A549 (cell line): ENCODE data around the gene SMAP1. TPM values are rescaled to one million over a fixed set of nuclear protein-coding genes. Genes with fewer than 3 reads are reported as not detected.

Source experiments
- ATAC-seq, 2 experiments: fragments of 200-7000 bp in 1 of 2; fragments of >200 bp in 1 of 2; cut with Nextera tagmentation in 1 of 2; cut with Tn5 transposase in 1 of 2; 3 replicates each; pipeline versions ENCODE4 v1.8.0 to v1.9.1; 2018 to 2020; ENCODE audit warnings: mild to moderate bottlenecking in 1 of 2, moderate library complexity in 1 of 2
- CTCF ChIA-PET: fragments of 300-600 bp; sonication (Branson Sonifier 250); formaldehyde crosslinking; extraction: SDS; loops from one replicate; lab custom pipeline; 2021; ENCODE audit warnings: antibody characterized with exemption, inconsistent platforms; lab: Yijun Ruan, JAX
- POLR2A ChIA-PET: fragments of 350-600 bp; formaldehyde crosslinking; extraction: SDS; loops from one replicate; lab custom pipeline; 2021; ENCODE audit warnings: antibody characterized with exemption, inconsistent platforms; lab: Yijun Ruan, JAX
- DNase-seq, 2 experiments: peaks; one replicate each; pipeline versions ENCODE4 v3.0.0 to v3.0.0-alpha.2; 2011 to 2016; ENCODE audit warnings: low read depth in 1 of 2, low spot score in 1 of 2
- FAIRE-seq: peaks from 2 replicates; lab custom pipeline; 2011; peaks lifted over from hg19 to GRCh38; lab: Jason Lieb, UNC
- H3K27ac ChIP-seq, 2 experiments: fragments of >200 bp; sonication (Bioruptor Twin); formaldehyde crosslinking; 3 replicates each; pipeline ENCODE4 v1.5.1; 2016 to 2017
- H3K4me1 ChIP-seq: fragments of >200 bp; sonication (Bioruptor Twin); formaldehyde crosslinking; 3 replicates; pipeline ENCODE4 v1.6.1; 2016
- H3K4me2 ChIP-seq: fragments of >200 bp; sonication (Bioruptor Twin); formaldehyde crosslinking; 3 replicates; pipeline ENCODE4 v1.6.1; 2016
- H3K4me3 ChIP-seq: fragments of >200 bp; sonication (Bioruptor Twin); formaldehyde crosslinking; 3 replicates; pipeline ENCODE4 v1.5.1; 2016
- H3K9me3 ChIP-seq: fragments of >200 bp; sonication (Bioruptor Twin); formaldehyde crosslinking; 3 replicates; pipeline ENCODE4 v1.6.1; 2016
- CBX2 ChIP-seq: fragments of 200-600 bp; sonication (generic); IDR thresholded peaks from 2 replicates; pipeline ENCODE4 v1.6.1; 2016; ENCODE audit warnings: low read depth, mild to moderate bottlenecking, borderline replicate concordance
- CBX8 ChIP-seq: fragments of 200-600 bp; sonication (generic); IDR thresholded peaks from 2 replicates; pipeline ENCODE4 v1.6.1; 2016
- CHD2 ChIP-seq: fragments of 150-350 bp; IDR thresholded peaks from 2 replicates; pipeline ENCODE4 v1.6.1; 2014; ENCODE audit warnings: low read length; ENCODE audit not compliant: partially characterized antibody
- EHMT2 ChIP-seq: fragments of 200-600 bp; sonication (generic); IDR thresholded peaks from 2 replicates; pipeline ENCODE4 v1.6.1; 2016; ENCODE audit warnings: antibody characterized with exemption, low read depth, mild to moderate bottlenecking, moderate library complexity
- HDAC2 ChIP-seq: fragments of 200-600 bp; sonication (generic); IDR thresholded peaks from 2 replicates; pipeline ENCODE4 v1.6.1; 2016
- JUNB ChIP-seq: fragments of >200 bp; sonication (Bioruptor Twin); formaldehyde crosslinking; IDR thresholded peaks from 2 replicates; pipeline ENCODE4 v1.6.1; 2016
- MAZ ChIP-seq: fragments of 150-350 bp; IDR thresholded peaks from 2 replicates; pipeline ENCODE4 v1.6.1; 2014; ENCODE audit warnings: antibody characterized with exemption, low read depth, low read length, borderline replicate concordance
- PHF8 ChIP-seq: fragments of 200-600 bp; sonication (generic); IDR thresholded peaks from 2 replicates; pipeline ENCODE4 v1.6.1; 2016; ENCODE audit warnings: low read depth, mild to moderate bottlenecking, antibody characterized with exemption, moderate library complexity, borderline replicate concordance
- POLR2A ChIP-seq: IDR thresholded peaks from 2 replicates; pipeline ENCODE4 v1.6.1; 2012; ENCODE audit warnings: mild to moderate bottlenecking, low read length
- POLR2AphosphoS2 ChIP-seq: conservative IDR thresholded peaks from 2 replicates; pipeline ENCODE4 v1.6.1; 2012; ENCODE audit warnings: low read length, improper control_type of control experiment, inconsistent platforms
- RFX5 ChIP-seq: fragments of 450-650 bp; IDR thresholded peaks from 2 replicates; pipeline ENCODE4 v1.7.1; 2014; ENCODE audit warnings: antibody characterized with exemption, mild to moderate bottlenecking, moderate library complexity
- RNF2 ChIP-seq: fragments of 200-600 bp; sonication (generic); IDR thresholded peaks from 2 replicates; pipeline ENCODE4 v1.6.1; 2016; ENCODE audit warnings: low read depth, mild to moderate bottlenecking, antibody characterized with exemption, moderate library complexity, borderline replicate concordance
- SMC3 ChIP-seq: fragments of >200 bp; sonication (Bioruptor Twin); formaldehyde crosslinking; IDR thresholded peaks from 3 replicates; pipeline ENCODE4 v1.6.1; 2018; ENCODE audit warnings: inconsistent platforms
- SREBF2 ChIP-seq: fragments of 450-650 bp; IDR thresholded peaks from 2 replicates; pipeline ENCODE4 v1.6.1; 2014; ENCODE audit warnings: mild to moderate bottlenecking, moderate library complexity
- TFCP2L1 ChIP-seq: fragments of 250-450 bp; sonication (Bioruptor Pico); IDR thresholded peaks from 2 replicates; pipeline ENCODE4 v1.5.0; 2021; ENCODE audit warnings: mild to moderate bottlenecking
- ZFP36 ChIP-seq: fragments of 450-650 bp; IDR thresholded peaks from 2 replicates; pipeline ENCODE4 v1.6.1; 2014; ENCODE audit warnings: borderline replicate concordance; ENCODE audit not compliant: partially characterized antibody
- WGBS: methylation state at CpG from one replicate; pipeline ENCODE4 v1.1.6; 2017; ENCODE audit errors: missing lambda C conversion rate; 5-methylcytosine and 5-hydroxymethylcytosine counted together
- polyA plus RNA-seq, 4 experiments: library from polyadenylated mRNA; depleted of rRNA in 3 of 4; stranded (reverse); fragments of >200 nt; fragmentation: RNase III in 1 of 4; extraction: RNeasy Plus Mini Kit Qiagen cat#74134 plus additional on column Dnase treatment in 1 of 4; gene quantifications; 2 replicates in 3 of 4; 3 replicates in 1 of 4; pipeline ENCODE4 v1.2.3, GENCODE V29; 2011 to 2017
- TF ChIP-seq, protein P1 (sequence below): fragments of 150-350 bp; IDR thresholded peaks from 2 replicates; pipeline ENCODE4 v1.6.1; 2014; ENCODE audit warnings: low read depth, mild to moderate bottlenecking, low read length
- TF ChIP-seq, protein P2 (sequence below): fragments of >200 bp; sonication (Bioruptor Twin); formaldehyde crosslinking; IDR thresholded peaks from 3 replicates; pipeline ENCODE4 v1.6.1; 2016
- TF ChIP-seq, protein P3 (sequence below): fragments of >200 bp; sonication (Bioruptor Twin); formaldehyde crosslinking; IDR thresholded peaks from 3 replicates; pipeline ENCODE4 v1.5.1; 2016
- TF ChIP-seq, protein P4 (sequence below): fragments of 250-450 bp; sonication (Bioruptor Pico); IDR thresholded peaks from 2 replicates; pipeline ENCODE4 v1.5.0; 2020; ENCODE audit warnings: low read depth, mild to moderate bottlenecking, moderate library complexity
- TF ChIP-seq, protein P5 (sequence below): fragments of 200-600 bp; sonication (generic); IDR thresholded peaks from 2 replicates; pipeline ENCODE4 v1.6.1; 2016; ENCODE audit warnings: antibody characterized with exemption, mild to moderate bottlenecking, moderate library complexity
- TF ChIP-seq, protein P6 (sequence below): IDR thresholded peaks from 2 replicates; pipeline ENCODE4 v1.6.1; 2012

Gene SMAP1
- polyA plus RNA-seq, 2 of the 4 experiments (the other 2 are of a cell fraction): 15.6 to 27.8 TPM

DNA sequence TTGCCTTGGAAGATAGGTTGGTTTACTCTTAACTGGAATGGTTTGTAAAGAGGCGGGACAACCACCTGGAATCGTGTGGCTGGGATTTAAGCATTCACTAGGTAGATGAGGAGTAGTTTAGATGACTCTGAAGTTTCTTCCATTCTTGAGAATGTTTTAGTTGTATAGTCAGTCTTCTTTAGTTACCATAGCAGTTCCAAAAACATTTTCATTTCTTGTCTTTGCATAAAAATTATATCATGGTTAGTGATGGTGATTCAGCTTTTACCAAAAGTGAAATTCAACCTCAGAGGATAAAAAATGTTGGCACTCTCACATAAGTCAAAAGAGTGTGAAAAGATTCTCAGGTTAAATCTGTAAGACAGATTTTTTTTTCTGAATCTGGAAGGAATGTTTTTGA, 70.3 kb downstream of the SMAP1 start:
- Histone ChIP-seq H3K4me3 (no peak overlapping the region), H3K4me2 (no peak overlapping the region), H3K4me1 (no peaks in the 10 kb centered on the region), H3K9me3 (no peaks in the 10 kb centered on the region), H3K27ac (no peak overlapping the region)
- ChIA-PET POLR2A (no interaction called here), CTCF (no interaction called here)
- TF ChIP-seq, protein P1, sequence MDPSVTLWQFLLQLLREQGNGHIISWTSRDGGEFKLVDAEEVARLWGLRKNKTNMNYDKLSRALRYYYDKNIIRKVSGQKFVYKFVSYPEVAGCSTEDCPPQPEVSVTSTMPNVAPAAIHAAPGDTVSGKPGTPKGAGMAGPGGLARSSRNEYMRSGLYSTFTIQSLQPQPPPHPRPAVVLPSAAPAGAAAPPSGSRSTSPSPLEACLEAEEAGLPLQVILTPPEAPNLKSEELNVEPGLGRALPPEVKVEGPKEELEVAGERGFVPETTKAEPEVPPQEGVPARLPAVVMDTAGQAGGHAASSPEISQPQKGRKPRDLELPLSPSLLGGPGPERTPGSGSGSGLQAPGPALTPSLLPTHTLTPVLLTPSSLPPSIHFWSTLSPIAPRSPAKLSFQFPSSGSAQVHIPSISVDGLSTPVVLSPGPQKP: no peak
- TF ChIP-seq CHD2 (no peak), PHF8 (no peak), POLR2A (no peak), POLR2AphosphoS2 (no peak), MAZ (no peak), CBX2 (no peak), JUNB (no peak)
- TF ChIP-seq, protein P2, sequence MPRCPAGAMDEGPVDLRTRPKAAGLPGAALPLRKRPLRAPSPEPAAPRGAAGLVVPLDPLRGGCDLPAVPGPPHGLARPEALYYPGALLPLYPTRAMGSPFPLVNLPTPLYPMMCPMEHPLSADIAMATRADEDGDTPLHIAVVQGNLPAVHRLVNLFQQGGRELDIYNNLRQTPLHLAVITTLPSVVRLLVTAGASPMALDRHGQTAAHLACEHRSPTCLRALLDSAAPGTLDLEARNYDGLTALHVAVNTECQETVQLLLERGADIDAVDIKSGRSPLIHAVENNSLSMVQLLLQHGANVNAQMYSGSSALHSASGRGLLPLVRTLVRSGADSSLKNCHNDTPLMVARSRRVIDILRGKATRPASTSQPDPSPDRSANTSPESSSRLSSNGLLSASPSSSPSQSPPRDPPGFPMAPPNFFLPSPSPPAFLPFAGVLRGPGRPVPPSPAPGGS: no peak
- TF ChIP-seq, protein P3, sequence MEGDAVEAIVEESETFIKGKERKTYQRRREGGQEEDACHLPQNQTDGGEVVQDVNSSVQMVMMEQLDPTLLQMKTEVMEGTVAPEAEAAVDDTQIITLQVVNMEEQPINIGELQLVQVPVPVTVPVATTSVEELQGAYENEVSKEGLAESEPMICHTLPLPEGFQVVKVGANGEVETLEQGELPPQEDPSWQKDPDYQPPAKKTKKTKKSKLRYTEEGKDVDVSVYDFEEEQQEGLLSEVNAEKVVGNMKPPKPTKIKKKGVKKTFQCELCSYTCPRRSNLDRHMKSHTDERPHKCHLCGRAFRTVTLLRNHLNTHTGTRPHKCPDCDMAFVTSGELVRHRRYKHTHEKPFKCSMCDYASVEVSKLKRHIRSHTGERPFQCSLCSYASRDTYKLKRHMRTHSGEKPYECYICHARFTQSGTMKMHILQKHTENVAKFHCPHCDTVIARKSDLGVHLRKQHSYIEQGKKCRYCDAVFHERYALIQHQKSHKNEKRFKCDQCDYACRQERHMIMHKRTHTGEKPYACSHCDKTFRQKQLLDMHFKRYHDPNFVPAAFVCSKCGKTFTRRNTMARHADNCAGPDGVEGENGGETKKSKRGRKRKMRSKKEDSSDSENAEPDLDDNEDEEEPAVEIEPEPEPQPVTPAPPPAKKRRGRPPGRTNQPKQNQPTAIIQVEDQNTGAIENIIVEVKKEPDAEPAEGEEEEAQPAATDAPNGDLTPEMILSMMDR: no peak
- TF ChIP-seq, protein P4, sequence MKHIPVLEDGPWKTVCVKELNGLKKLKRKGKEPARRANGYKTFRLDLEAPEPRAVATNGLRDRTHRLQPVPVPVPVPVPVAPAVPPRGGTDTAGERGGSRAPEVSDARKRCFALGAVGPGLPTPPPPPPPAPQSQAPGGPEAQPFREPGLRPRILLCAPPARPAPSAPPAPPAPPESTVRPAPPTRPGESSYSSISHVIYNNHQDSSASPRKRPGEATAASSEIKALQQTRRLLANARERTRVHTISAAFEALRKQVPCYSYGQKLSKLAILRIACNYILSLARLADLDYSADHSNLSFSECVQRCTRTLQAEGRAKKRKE (CRISPR knock-in tag): no peak
- TF ChIP-seq, protein P5, sequence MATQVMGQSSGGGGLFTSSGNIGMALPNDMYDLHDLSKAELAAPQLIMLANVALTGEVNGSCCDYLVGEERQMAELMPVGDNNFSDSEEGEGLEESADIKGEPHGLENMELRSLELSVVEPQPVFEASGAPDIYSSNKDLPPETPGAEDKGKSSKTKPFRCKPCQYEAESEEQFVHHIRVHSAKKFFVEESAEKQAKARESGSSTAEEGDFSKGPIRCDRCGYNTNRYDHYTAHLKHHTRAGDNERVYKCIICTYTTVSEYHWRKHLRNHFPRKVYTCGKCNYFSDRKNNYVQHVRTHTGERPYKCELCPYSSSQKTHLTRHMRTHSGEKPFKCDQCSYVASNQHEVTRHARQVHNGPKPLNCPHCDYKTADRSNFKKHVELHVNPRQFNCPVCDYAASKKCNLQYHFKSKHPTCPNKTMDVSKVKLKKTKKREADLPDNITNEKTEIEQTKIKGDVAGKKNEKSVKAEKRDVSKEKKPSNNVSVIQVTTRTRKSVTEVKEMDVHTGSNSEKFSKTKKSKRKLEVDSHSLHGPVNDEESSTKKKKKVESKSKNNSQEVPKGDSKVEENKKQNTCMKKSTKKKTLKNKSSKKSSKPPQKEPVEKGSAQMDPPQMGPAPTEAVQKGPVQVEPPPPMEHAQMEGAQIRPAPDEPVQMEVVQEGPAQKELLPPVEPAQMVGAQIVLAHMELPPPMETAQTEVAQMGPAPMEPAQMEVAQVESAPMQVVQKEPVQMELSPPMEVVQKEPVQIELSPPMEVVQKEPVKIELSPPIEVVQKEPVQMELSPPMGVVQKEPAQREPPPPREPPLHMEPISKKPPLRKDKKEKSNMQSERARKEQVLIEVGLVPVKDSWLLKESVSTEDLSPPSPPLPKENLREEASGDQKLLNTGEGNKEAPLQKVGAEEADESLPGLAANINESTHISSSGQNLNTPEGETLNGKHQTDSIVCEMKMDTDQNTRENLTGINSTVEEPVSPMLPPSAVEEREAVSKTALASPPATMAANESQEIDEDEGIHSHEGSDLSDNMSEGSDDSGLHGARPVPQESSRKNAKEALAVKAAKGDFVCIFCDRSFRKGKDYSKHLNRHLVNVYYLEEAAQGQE: no peak
- TF ChIP-seq, protein P6, sequence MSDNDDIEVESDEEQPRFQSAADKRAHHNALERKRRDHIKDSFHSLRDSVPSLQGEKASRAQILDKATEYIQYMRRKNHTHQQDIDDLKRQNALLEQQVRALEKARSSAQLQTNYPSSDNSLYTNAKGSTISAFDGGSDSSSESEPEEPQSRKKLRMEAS: no peak
- FAIRE-seq (no peak), DNase-seq (no peak), ATAC-seq (no peak)
- WGBS: 93% methylated on average over 2 of the region's 2 CpGs

DNA sequence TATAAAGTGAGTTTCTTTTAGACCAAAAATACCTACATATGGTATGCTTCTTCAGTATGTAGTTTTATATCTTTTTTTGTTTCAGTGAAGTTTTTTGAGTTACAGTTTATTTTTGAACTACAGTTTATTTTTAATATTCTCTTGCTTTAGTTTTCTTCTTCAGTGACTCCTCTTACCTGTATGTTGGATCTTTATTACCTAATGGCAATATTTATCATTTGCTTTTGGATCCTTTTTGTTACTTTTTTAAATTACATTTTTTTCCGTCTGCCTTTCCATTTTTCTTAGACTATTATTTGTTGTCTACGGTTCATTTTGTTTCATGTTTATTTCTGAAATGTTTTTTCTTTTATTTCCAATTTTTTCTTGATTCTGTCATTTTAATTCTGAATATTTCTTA, 71.9 kb downstream of the SMAP1 start:
- POLR2A ChIA-PET: no interaction called here
- FAIRE-seq (no peak), DNase-seq (no peak), ATAC-seq (no peak)
- no peak overlapping the region for H3K4me2 ChIP-seq
- WGBS: 92% methylated on average over 2 of the region's 2 CpGs
- no peak overlapping the region for H3K27ac ChIP-seq
- H3K9me3 ChIP-seq: no peaks in the 10 kb centered on the region
- no peaks in the 10 kb centered on the region for H3K4me1 ChIP-seq
- H3K4me3 ChIP-seq: no peak overlapping the region
- CTCF ChIA-PET: no interaction called here
- TF ChIP-seq SMC3: no peak
- TF ChIP-seq ZFP36: no peak
- no peak for TF ChIP-seq RFX5
- TF ChIP-seq TFCP2L1 (CRISPR knock-in tag): no peak
- TF ChIP-seq CBX8: no peak
- TF ChIP-seq SREBF2: no peak
- no peak for TF ChIP-seq RNF2
- no peak for TF ChIP-seq HDAC2
- no peak for TF ChIP-seq EHMT2
- TF ChIP-seq, protein P3: no peak
- TF ChIP-seq, protein P5: no peak
